Activated CD4-positive, alpha-beta T cell treated with anti-CD3 and anti-CD28 coated beads, Interleukin-2, amount 50 U/mL, for 1 hour (primary cell): Measurements from ENCODE around the gene LRG1.
"Not testable (repeated sequence)": the region's sequence is repeated elsewhere in the genome, so short reads cannot be mapped to it uniquely, and the experiment has no call there.

Experiments
- DNase-seq: peaks from one replicate; pipeline ENCODE4 v3.0.0-alpha.2; 2020

The LRG1 gene

DNA sequence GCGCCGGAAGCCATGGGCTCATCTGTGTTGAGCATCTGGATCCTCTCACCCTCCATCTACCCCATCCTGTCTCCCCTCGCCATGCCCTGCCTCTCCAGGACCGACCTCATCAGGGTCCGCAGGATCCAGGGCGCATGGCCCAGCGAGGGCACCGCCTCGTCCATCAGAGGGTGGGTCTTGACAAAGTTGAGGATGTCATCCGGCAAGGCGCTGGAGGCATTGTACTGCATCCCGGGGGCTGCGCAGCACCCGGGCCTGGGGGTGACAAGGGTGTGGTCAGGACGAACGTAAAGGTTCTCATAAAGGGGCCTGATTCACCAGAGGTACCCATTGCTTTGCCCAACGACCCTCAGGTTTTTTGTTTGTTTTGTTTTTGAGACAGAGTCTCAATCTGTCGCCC is 10.2 kb upstream of the LRG1 start:
- DNase-seq: no peak

DNA sequence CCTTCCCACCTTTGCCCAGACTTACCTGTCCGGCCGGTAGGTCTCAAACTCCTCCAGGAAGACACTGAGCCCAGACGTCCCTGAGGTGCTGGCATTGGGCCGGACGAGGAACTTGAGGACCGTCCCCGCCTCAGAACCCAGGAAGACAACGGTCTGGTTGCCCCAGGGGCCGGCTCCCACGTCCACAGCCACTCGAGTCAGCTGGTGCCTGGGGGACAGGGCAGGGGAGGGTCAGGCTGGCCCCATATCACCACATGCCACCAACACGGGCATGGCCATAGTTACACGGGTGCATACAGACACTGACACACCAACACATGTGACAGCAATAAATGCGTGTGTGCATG is 8.4 kb upstream of the LRG1 start:
- no peak for DNase-seq

DNA sequence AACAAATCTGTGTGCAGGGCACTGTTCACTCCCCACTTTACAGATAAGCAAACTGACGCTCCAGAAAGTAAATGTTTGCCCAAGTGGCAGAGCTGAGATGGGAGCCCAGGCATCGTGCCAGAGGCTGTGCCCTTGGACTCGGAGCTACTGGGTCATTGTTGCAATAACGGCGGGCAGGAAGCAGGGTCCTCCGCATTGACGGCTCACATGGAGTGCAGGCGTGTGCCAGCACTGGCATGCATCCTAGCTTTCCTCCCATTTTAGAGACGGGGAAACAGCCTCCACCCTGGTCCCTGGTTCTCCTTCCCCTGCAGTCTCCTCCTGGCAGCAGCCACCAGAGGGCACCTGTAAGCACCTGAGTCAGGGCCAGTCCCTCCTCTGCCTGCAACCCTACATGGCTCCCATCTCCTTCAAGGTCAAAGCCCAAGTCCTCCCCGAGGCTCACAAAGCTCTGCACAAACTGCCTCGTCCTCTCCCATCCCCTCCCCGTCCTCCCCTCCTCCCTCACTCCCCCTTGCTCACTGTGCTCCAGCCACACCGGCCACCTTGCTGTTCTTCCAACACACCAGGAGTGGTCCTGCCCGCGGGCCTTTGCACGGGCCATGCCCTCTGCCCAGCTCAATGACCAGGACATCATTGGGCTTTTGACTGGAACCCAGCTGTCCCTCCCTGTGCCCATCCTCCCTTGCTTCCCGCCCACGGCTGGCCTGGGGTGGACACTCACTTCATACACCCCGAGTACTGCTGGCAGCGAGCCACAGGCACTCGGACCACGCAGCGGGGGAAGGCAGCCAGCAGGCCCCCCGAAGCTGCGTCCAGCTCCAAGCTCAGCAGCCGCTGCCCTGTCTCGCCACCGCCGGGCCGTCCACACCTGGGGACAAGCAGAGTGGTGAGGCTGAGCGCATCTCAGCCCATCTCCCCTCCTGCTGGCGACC is 7.7 kb upstream of the LRG1 start:
- DNase-seq: no peak

DNA sequence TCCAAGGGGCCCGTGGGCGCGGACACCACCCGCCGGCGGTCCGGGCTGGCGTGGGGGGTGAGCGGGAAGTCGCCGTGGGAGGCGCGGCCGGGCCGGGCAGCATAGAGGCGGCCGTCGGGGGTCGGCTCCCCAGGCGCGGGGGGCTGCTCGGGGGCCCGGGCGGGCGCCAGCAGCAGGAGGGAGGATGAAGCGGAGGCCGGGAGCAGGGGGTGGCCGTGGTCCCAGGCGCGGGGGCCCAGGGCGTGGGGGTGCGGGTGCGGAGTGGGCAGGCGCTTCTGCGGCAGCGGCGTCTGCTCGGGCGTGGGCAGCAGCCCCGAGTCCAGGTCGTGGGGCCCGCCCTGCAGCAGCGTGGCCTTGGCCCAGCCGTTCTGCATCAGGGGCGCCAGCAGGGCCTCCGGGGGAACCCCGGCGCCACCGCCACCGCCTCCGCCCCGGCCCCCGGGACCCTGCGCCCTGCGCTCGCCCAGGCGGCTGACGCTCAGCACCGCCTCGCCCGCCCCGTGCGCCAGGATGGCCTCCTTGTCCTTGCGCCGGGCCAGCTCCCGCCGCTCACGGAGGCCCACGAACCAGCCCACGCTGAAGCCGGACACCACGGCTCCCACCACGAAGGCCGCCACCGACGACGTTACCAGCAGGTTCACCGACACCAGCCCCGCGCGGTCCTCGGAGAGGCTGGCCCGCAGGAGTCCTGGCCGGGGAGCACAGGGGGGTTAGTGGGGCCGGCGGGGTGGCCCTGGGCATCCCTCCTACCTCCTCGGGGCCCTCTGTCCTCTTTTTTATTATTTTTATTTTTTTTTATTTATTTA is 4.2 kb upstream of the LRG1 start:
- no peak for DNase-seq

DNA sequence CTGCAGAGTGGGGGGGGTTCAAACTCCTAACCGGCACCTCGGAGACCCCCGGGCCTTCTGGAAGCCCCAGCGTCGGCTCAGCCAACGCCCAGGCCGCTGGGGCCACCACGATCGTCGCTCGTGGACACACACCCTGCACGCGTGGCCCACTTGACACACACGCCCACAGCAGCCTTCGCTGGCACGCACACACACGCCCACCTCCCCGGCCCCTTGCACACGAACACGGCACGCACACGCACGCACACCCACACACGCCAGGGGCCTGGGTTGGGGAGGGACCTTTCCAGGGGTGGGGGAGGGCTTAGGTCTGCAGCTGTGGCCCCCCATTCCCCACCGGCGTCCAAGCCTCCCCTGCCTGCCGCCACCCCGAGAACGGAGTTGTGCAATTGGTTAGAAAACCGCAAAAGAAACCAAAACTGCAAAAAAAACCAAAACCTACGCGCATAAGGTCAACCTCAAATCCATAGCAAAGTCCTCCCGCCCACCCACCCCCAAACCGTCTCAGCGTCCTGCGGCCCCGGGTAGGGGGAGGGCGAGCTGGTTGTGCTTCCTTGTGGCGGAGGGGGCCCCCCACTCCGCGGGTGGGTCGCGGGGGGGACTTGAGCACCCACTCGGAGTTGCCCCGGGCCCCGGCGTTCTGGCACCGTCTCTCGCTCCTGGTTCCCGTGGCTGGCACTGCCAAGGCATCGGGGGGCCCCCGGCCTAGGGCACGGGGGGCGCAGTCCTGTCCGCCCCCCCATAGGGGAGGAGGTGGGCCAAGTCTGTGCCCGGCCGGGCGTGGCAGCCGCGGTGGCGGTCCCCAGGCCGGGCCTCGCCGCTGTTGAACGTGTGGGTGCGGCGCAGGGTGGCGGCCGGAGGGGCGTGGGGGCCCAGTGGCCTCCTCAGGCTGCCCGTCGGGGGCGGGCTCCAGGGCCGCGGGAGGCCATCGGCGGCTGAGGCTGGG is 3.3 kb upstream of the LRG1 start:
- no peak for DNase-seq

DNA sequence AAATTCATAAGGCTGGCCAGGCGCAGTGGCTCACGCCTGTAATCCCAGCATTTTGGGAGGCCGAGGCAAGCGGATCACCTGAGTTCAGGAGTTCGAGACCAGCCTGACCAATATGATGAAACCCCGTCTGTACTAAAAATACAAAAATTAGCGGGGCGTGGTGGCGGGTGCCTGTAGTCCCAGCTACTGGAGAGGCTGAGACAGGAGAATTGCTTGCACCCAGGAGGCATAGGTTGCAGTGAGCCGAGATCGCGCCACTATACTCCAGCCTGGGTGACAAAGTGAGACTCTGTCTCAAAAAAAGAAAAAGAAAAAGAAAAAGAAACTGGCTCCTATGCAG is 1.9 kb upstream of the LRG1 start:
- not testable (repeated sequence) for DNase-seq

DNA sequence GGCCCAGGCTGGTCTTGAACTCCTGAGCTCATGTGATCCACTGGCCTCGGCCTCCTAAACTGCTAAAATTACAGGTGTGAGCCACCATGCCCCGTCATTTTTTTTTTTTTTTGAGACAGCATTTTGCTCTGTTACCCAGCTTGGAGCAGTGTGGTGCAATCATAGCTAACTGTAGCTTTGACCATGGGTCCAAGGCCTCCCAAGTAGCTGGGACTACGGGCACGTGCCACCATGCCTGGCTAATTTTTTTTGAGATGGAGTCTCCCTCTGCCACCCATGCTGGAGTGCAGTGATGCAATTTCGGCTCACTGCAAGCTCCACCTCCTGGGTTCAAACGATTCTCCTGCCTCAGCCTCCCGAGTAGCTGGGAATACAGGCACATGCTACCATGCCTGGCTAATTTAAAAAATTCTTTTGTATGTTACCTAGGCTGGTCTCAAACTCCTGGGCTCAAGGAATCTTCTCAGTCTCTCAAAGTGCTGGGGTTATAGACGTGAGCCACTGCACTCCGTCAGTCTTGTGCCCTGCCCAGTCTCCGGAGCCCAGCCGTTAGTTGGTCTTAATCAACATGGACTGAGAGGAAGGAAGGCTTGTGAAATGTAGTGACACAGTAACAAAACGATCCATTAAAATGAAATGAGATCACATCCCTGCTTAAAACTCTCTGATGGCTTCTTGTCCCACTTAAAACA is 1.4 kb upstream of the LRG1 start:
- no peak for DNase-seq

DNA sequence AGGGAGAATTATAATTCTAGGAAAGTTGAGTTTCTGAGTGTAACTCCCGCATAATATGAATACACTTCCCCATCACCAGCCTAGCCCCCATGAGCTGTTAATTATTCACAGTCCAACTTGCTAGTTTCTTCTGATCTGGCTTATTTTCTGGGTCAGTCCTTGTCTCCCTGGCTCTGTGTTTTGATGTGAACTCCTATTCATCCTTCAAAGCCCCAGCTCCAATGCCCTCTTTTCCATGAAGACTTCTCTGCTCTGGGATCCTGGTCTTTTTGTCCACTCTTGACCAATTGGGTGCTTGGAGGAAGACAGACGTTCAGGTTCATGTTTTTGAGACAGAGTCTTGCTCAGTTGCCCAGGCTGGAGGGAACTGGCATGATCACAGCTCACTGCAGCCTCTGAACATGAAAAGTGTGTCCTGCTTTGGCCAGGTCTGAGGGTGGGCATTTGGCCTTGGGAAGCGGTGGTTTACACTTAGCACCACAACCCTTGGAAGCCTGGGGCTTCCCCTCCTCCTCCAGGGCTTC is 605 bp downstream of the LRG1 start:
- DNase-seq: no peak

DNA sequence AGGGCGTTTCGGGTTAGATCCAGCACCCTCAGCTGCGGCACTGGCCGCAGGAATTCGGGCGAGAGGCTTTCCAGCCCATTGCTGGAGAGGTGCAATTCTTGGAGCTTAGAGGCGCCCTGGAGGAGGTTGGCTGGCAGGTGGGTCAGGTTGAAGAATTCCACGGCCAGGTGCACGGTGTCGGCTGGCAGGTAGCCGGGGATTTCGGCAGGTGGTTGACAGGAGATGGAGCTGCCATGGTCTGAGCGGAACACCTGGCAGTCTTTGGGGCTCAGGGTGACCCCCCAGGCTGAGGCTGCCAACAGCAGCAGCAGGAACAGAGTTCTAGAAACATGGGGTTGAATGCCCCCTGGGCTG is 1.3 kb downstream of the LRG1 start:
- no peak for DNase-seq

DNA sequence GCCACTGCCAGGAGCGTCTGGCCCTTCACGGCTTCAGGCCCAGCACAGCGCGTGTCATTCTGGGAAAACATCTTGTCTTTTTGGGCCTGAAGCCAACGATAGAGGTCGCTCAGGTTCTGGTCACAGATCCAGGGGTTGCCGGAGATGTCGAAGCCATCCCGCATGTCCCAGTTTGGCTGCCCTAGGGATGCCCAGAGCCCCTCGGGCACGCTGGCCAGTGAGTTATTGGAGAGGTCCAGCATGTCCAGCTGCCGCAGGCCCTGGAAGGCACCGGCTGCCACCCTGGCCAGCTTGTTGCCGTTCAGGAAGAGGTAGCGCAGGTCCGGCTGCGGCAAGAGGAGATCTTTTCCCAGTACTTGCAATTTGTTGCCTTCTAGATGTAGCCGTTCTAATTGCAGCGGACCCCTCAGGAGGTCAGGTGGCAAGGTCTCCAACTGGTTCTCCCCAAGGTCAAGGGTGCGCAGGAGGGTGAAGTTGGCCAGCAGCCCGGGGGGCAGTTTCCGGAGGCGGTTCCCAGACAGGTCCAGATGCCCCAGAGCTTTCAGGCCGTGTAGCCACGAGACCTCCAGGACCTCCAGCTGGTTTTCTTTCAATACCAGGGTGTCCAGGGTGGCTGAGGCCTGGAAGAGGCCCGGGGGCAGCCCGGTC is 1.8 kb downstream of the LRG1 start:
- DNase-seq: no peak

DNA sequence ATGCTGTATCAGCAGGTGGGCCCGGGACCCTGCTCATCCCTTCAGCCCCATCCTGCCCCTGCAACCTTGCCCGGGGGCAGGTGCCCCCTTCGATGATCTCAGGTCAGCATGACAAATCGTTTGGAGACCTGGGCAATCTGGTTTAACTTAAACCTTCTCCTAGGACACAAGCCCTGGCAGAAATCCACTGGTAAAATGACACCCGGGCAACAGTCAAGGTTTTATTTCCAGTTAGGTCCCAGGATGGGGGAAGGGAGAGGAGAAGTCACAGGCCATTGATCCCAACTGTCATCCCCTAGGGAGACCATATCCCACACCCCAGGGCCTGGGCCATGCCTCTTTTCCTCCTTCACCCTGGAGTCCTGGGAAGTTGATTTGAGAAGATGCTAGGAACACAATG is 3.0 kb downstream of the LRG1 start:
- no peak for DNase-seq

DNA sequence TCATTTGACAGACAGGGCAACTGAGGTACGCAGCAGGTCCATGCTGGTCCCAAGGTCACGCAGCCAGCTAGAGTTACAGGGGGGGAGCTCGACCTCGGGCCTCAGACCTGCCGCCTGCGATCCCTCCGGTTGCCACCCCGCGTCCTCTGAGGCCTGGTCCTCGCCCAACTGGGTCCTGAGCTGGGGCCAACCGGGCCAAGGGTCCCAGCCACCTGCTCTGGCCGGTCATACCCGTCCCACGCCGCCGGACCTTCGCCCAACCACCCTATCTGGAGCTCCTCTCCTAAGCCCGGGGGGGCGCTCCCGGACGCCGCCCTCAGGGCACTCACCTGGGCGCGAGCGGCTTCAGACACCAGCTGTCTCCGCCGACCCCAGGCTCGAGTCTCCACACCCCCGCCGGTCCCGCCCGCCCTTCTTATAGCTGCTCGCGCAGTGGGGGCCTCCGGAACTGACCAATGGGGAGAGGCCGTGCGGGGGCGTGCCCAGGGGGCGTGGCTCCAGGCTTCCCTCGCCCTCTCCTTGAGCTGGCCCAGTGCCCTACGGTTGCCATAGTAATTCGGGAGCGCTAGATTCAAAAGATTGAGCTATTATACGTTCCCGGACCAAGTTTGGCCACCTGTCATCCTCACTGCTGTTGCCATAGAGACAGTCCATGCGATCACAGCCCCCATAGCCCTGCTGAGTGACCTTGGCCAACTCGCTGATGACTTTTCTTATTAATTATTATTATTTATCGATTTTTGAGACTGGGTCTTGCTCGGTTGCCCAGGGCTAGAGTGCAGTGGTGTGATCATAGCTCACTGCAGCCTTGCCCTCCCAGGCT is 4.8 kb downstream of the LRG1 start, which contains the start of gene PLIN5:
Gene PLIN5 (minus strand): TSS at position 389 of the 823 bp plus-strand sequence. CDS start 1,150 bp downstream, outside the sequence.
- peak; percentile 31 for DNase-seq

DNA sequence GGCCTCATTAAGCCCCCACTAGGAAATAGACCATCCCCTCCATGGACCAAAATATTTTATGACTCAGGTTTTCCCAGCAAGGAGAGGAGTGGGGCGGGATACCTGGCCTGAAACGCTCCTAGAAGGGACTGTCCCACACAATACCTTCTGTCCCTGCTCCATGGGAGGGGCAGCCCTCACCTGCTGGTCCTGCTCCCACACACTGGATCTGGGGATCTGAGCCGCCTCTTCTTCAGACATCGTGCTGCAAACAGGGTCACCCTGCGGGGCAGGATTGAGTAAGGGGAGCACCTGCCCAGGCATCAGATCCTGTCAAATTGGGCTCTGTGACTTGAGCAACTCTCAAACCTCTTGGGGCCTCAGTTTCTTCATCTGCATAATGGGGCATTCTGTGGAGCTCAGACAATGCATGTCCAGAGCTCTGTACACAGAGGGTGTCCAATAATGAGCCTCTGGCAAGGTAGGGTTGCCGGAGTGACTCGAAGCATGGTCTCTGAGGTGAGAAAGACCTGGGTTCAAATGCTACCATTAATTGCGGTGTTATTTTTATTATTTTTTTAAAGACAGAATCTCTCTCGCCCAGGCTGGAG is 5.9 kb downstream of the LRG1 start:
- no peak for DNase-seq

DNA sequence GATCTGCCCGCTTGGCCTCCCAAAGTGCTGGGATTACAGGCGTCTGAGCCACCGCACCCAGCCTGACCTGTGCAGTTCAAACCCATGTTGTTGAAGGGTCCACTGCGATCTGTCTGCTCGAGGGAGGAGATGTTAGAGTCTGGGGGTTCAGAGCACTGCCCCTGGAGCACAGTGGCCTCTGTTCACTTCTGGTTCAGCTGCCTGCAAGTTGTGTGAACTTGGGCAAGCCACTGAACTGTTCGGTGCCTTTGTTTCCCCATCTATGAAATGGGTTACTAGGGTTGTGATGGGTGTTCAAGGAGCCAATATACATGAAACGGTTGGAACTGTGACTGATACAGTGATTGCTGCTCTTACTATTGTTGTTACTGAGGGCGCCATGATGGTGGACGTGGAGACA is 6.5 kb downstream of the LRG1 start:
- no peak for DNase-seq

DNA sequence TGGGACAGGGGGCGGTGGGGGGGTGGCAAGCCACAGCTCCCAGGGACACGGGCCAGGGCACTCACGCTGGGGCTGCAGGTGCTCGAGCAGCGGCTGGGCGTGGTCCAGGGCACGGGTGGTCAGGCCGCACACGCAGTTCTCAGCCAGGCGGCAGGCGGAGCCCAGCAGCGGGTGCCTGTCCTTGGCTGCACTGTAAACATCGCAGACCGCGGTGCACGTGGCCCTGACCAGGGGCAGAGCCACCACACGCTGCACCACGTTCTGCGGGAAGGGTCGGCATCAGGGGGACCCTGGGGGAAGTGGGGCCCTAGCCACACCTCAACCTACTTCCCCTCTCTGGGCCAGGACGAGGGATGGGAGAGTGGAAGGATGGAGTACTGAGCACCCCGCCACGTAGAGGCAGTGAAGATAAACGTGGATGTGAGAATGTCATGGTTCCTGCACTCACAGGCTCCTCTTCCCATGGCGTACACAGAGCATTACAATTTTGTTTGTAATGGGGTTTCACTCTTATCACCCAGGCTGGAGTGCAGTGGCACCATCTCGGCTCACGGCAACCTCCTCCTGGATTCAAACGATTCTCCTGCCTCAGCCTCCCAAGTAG is 8.2 kb downstream of the LRG1 start:
- DNase-seq: no peak

DNA sequence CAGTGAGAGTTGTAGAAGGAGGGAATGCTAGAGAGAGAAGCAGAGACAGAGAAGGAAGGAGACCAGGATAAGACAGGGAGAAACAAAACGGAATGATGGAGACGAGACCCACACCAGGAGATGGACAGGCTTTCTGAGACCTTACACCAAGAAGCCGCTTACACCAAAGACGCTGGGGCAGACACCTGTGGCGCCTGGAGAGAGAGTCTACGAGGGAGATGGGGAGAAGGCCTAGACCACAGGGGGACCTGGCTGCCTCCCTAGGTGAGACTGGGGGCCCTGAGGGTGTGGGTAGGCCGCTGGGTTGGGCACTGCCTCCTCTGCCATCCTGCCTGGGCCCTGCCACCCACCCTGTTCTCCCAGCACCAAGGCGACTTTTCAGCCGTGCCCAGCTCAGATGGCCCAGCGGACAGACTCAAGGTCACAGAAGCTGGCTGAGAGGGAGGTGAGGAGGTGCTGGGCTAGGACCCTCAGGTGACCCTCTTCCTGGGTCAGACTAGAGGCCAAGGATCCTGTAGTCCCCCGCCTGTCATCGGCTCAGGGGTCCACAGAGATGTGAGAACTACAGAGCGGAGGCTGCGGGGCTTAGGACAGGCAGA is 9.8 kb downstream of the LRG1 start:
- no peak for DNase-seq

DNA sequence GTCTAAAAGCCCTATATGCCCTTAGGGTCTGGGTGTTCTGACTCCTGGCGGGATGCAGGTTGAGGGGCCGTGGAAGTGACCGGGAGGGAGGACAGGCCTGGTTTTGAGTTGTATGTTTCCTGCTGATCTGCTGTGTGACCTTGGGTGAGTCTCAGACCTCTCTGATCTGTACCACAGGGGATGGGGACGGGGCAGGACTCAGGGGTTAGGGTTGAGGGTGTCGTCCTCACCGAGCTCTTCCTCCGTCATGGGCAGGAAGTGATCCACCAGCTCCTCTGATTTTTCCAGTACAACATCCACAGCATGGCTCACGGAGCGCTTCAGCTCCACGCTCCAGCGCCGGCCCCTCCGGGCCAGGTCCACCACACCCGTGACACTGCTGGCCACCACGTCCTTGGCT is 11.0 kb downstream of the LRG1 start:
- no peak for DNase-seq

DNA sequence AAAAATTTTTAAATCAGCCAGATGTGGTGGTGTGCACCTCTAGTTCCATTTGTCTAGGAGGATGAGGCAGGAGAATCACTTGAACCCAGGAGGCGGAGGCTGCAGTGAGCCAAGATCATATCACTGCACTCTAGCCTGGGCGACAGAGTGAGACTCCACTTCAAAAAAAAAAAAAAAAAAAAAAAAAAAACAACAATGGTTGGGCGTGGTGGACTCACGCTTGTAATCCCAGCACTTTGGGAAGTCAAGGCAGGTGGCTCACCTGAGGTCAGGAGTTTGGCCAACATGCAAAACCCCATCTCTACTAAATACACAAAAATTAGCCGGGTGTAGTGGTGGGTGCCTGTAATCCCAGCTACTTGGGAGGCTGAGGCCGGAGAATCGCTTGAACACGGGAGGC is 12.5 kb downstream of the LRG1 start:
- DNase-seq: not testable (repeated sequence)

DNA sequence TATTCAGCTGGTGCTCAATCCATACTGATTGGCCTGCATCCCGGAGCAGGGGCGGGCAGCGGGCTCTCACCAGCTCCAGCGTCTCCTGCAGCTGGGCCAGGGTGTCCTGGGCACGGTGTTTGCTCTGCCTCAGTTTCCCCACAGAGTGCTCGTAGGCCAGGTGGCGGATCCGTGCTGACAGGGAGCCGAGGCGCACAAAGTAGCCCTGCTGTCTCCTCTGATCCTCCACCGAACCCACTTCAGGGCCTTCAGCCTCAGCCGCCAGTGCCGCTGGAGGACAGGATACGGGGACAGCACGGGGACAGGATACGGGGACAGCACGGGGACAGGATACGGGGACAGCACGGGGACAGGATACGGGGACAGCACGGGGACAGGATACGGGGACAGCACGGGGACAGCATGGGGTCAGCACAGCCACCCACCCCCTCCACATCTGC is 14.3 kb downstream of the LRG1 start:
- DNase-seq: no peak
